Measurements from ENCODE around the gene FRMD1.

Gene FRMD1

DNA sequence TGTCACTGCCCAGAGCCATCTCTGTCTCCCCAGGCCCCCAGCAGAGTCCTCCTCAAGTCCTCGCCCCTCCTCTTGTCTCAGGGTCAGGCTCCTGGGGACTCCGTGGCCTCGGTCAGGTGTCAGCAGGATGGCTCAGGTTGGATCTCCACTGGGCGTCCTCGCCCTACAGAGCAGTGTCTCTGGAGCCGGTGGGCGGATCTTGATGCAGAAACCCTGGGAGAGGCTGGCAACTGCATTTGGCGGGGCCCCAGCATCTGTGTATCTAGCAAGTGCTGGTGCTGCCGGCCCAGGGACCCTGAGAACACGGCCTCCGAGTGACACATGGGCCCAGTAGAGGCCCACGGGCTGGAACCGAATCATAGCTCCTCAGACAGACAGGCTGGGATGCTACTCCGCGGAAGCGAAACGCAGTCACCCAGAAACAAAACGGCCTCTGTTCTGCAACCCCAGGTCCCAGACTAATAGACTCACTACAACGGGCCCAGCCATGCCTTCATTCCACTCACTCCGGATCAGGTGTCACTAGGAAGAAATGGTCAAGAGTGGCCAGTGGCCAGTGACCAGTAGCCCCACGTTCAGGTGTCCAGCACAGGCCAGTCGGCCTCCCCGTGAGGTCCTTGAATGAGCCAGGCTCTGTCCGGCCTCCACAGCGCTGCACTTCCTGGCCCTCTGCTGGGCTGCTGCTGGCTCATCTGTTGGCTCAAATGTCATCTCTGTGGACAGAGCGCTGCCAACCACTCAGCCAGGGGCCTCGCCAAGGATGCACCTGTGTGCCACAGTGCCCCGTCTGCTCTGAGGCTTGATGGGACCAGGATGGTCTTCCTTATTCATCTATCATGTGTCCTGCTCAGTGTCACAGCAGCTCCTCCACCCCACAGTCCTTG, 12.6 kb upstream of the FRMD1 start:
- H3F3A ChIP-seq (ENCODE audit: control insufficient read depth, insufficient read depth) = no peaks in the 10 kb centered on the region
- H3K4me2 ChIP-seq (ENCODE audit: low read length) = no peak overlapping the region
- no peaks in the 10 kb centered on the region for H3K4me1 ChIP-seq (ENCODE audit: control insufficient read depth, low read length)
- H3K4me3 ChIP-seq (ENCODE audit: low read length) = no peak overlapping the region
- H3K27ac ChIP-seq (ENCODE audit: low read depth, low read length) = no peak overlapping the region
- no peaks in the 10 kb centered on the region for H3K36me3 ChIP-seq (ENCODE audit: control insufficient read depth, low read length)
- H4K20me1 ChIP-seq (ENCODE audit: control insufficient read depth, insufficient read depth, low read depth, low read length) = no peaks in the 10 kb centered on the region
- TF ChIP-seq EZH2phosphoT487 (IDR thresholded peaks at IDR 0.05; ENCODE audit: borderline replicate concordance, low read length) = no peak
- TF ChIP-seq, protein P1, sequence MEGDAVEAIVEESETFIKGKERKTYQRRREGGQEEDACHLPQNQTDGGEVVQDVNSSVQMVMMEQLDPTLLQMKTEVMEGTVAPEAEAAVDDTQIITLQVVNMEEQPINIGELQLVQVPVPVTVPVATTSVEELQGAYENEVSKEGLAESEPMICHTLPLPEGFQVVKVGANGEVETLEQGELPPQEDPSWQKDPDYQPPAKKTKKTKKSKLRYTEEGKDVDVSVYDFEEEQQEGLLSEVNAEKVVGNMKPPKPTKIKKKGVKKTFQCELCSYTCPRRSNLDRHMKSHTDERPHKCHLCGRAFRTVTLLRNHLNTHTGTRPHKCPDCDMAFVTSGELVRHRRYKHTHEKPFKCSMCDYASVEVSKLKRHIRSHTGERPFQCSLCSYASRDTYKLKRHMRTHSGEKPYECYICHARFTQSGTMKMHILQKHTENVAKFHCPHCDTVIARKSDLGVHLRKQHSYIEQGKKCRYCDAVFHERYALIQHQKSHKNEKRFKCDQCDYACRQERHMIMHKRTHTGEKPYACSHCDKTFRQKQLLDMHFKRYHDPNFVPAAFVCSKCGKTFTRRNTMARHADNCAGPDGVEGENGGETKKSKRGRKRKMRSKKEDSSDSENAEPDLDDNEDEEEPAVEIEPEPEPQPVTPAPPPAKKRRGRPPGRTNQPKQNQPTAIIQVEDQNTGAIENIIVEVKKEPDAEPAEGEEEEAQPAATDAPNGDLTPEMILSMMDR (IDR thresholded peaks at IDR 0.05; ENCODE audit: low read depth, low read length, poor library complexity, severe bottlenecking) = no peak
- H3K9me2 ChIP-seq (replicated peaks; ENCODE audit: control insufficient read depth, low read length) = no peaks in the 10 kb centered on the region
- no peaks in the 10 kb centered on the region for H3K79me2 ChIP-seq (ENCODE audit: control insufficient read depth, low read length)
- H3K9me3 ChIP-seq (ENCODE audit: control insufficient read depth, insufficient read depth, low read length) = no peaks in the 10 kb centered on the region
- no peaks in the 10 kb centered on the region for H3K27me3 ChIP-seq (ENCODE audit: control insufficient read depth, low read length)

DNA sequence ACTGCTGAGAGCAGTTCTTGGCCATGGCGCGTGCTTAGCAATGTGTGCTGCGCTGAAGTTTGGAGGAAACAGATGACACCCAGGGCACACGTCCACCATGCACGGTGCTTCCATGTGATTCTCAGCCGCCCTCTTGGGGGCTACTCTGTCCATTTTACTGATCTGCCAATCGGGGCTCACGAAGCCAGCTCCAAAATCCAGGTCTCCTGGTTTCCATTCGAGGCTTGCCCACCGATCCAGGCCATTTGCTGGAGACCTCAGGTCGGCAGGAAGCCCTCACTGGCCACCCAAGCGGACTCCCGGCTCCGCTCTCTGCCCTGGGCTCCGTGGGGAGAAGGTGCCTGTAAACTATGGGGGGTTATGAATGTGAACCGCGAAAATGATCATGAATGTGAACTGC, 11.7 kb upstream of the FRMD1 start:
- Histone ChIP-seq H3K9me3 (ENCODE audit: control insufficient read depth, insufficient read depth, low read length) (no peaks in the 10 kb centered on the region), H3K79me2 (ENCODE audit: control insufficient read depth, low read length) (no peaks in the 10 kb centered on the region), H3F3A (ENCODE audit: control insufficient read depth, insufficient read depth) (no peaks in the 10 kb centered on the region), H3K4me3 (ENCODE audit: low read length) (no peak overlapping the region), H3K36me3 (ENCODE audit: control insufficient read depth, low read length) (no peaks in the 10 kb centered on the region), H3K27me3 (ENCODE audit: control insufficient read depth, low read length) (no peaks in the 10 kb centered on the region), H4K20me1 (ENCODE audit: control insufficient read depth, insufficient read depth, low read depth, low read length) (no peaks in the 10 kb centered on the region), H3K27ac (ENCODE audit: low read depth, low read length) (no peak overlapping the region), H3K9me2 (replicated peaks; ENCODE audit: control insufficient read depth, low read length) (no peaks in the 10 kb centered on the region), H3K4me1 (ENCODE audit: control insufficient read depth, low read length) (no peaks in the 10 kb centered on the region), H3K4me2 (ENCODE audit: low read length) (no peak overlapping the region)
- TF ChIP-seq, protein P1 (IDR thresholded peaks at IDR 0.05; ENCODE audit: low read depth, low read length, poor library complexity, severe bottlenecking) = no peak
- no peak for TF ChIP-seq EZH2phosphoT487 (IDR thresholded peaks at IDR 0.05; ENCODE audit: borderline replicate concordance, low read length)

DNA sequence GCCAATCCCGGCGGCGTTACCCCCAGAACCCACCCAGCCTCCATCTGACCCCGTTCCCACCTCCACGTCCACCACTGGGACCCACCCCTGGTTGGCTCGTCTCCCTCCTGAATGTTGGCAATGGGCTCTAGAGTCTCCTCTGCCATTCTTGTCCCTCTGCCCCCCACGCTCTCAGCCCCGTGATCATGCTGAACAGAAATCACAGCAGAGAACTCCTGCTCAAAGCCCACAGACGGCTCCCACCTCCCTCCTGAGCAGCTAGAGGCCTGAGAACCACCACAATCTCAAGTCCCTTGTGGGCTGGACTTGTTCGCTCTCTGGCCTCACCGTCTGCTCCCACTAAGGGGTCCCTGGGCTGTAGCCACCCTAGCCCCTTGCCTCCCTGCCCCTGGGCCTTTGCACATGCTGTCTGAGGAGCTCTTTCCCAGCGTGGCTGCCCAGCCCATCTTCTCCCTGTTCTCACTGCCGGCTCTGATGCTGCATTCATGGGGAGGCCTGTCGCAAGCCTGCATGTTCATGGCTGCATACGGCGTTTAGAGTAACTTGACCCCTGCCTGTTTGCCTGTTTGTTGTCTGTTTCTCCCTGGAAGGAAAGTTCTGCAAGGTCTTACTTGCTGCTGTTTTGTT, 11.2 kb upstream of the FRMD1 start:
- no peaks in the 10 kb centered on the region for H3K9me3 ChIP-seq (ENCODE audit: control insufficient read depth, insufficient read depth, low read length)
- no peaks in the 10 kb centered on the region for H3K9me2 ChIP-seq (replicated peaks; ENCODE audit: control insufficient read depth, low read length)
- TF ChIP-seq EZH2phosphoT487 (IDR thresholded peaks at IDR 0.05; ENCODE audit: borderline replicate concordance, low read length) = no peak
- TF ChIP-seq, protein P1 (IDR thresholded peaks at IDR 0.05; ENCODE audit: low read depth, low read length, poor library complexity, severe bottlenecking) = no peak
- H3K27me3 ChIP-seq (ENCODE audit: control insufficient read depth, low read length) = no peaks in the 10 kb centered on the region
- H3K4me1 ChIP-seq (ENCODE audit: control insufficient read depth, low read length) = no peaks in the 10 kb centered on the region
- H3K79me2 ChIP-seq (ENCODE audit: control insufficient read depth, low read length) = no peaks in the 10 kb centered on the region
- H3K4me3 ChIP-seq (ENCODE audit: low read length) = no peak overlapping the region
- no peak overlapping the region for H3K27ac ChIP-seq (ENCODE audit: low read depth, low read length)
- no peak overlapping the region for H3K4me2 ChIP-seq (ENCODE audit: low read length)
- no peaks in the 10 kb centered on the region for H4K20me1 ChIP-seq (ENCODE audit: control insufficient read depth, insufficient read depth, low read depth, low read length)
- H3K36me3 ChIP-seq (ENCODE audit: control insufficient read depth, low read length) = no peaks in the 10 kb centered on the region
- H3F3A ChIP-seq (ENCODE audit: control insufficient read depth, insufficient read depth) = no peaks in the 10 kb centered on the region

All from DOHH2 (cell line).